Prostate gland (tissue), 2 donors: ENCODE data around the gene SLC24A3.

ENCODE experiments used
- POLR2A ChIP-seq: fragments of 450-650 bp; IDR thresholded peaks from one replicate; pipeline ENCODE4 v1.6.1; 2016; ENCODE audit warnings: antibody characterized with exemption, mild to moderate bottlenecking
- TF ChIP-seq, protein P1 (sequence below), 4 experiments: fragments of 200-600 bp in 2 of 4; fragments of 450-650 bp in 2 of 4; sonication (generic) in 2 of 4; IDR thresholded peaks; 1 replicate in 3 of 4; 2 replicates in 1 of 4; pipeline ENCODE4 v1.5.1; 2016 to 2019; ENCODE audit warnings: antibody characterized with exemption in 4 of 4, mild to moderate bottlenecking in 2 of 4, moderate library complexity in 2 of 4

DNA sequence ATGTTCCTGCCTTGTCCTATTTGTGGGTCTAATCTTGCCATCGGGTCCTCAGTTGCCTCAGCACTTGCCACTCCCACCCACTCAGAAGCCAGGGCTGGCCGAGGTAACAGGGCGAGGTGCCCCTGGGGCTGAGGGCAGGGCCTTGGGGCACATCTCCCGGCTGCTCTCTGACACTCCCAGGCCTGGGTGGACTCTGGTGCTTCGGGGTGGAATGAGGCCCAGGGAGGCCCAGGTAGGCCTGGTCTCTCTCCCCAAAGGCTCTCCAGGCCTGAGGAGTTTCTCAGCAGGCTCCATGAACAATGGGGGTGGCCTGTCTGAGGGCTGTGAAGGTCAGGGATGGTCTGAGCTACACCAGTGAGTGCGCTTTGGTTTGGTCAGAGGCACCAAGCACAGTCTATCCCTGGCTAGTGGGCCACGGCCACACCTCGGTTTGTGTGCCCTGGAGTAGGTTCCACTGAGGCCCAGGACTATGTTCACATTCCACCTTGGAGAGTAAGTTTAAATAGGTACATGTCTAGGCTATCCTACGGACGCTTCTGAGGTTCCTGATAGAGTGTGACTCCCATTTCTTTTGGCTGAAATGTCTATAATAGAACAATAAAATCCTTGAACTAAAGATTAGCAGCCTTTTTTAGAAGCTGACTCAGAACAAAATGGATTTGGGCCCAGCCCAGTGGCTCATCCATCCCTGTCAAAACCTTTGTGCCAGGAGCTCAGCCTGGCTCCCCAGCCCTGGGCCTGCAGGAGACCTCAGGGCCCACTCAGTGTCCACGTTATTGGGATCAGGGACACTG, 78.8 kb downstream of the SLC24A3 start:
- TF ChIP-seq POLR2A: no peak
- TF ChIP-seq, protein P1, sequence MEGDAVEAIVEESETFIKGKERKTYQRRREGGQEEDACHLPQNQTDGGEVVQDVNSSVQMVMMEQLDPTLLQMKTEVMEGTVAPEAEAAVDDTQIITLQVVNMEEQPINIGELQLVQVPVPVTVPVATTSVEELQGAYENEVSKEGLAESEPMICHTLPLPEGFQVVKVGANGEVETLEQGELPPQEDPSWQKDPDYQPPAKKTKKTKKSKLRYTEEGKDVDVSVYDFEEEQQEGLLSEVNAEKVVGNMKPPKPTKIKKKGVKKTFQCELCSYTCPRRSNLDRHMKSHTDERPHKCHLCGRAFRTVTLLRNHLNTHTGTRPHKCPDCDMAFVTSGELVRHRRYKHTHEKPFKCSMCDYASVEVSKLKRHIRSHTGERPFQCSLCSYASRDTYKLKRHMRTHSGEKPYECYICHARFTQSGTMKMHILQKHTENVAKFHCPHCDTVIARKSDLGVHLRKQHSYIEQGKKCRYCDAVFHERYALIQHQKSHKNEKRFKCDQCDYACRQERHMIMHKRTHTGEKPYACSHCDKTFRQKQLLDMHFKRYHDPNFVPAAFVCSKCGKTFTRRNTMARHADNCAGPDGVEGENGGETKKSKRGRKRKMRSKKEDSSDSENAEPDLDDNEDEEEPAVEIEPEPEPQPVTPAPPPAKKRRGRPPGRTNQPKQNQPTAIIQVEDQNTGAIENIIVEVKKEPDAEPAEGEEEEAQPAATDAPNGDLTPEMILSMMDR (IDR thresholded peaks at IDR 0.05): no peak
